Activated CD8-positive, alpha-beta memory T cell treated with anti-CD3 and anti-CD28 coated beads, Interleukin-2, amount 50 U/mL, for 48 hours (primary cell): ENCODE results near the gene ROBO2.

Source experiments
- DNase-seq: peaks from one replicate; pipeline ENCODE4 v3.0.0-alpha.2; 2020

The ROBO2 gene

DNA sequence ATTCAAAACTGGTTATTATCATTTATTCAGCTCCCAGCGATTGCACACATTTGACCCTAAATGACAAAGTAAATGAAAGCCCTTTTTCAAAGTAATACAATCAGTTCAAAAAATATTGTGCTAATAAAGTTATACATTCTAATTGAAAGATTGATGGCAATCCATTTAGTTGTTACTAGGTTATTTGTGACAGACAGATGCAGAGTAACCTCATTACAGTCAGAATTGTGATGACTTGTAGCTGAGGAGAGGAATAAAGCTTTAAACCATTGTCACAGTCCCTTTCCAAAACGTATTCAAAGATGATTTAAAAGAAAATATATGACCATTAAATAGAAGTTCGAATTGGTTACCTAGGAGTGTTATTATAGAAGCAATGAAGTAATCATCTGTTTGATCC, 86.1 kb downstream of the ROBO2 start:
- DNase-seq: no peak

DNA sequence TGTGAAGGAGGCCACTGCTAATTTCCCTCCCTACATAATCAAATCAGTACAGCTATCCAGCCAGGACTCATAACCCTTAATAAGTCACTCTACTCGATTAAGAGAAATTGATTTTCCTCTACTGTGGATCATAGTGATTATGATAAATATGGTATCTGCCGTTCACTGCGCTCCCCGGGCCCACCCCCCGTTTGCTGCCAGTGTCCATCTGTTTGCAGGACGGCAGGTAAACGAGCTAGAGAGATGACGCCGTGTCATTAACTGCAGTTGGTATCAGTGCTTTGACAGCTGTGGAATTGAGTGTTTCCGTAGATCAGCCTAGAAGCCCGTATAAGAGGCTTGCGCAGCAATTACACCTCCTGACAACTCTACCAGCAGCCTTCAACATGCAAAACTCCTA, 94.9 kb downstream of the ROBO2 start:
- no peak for DNase-seq

DNA sequence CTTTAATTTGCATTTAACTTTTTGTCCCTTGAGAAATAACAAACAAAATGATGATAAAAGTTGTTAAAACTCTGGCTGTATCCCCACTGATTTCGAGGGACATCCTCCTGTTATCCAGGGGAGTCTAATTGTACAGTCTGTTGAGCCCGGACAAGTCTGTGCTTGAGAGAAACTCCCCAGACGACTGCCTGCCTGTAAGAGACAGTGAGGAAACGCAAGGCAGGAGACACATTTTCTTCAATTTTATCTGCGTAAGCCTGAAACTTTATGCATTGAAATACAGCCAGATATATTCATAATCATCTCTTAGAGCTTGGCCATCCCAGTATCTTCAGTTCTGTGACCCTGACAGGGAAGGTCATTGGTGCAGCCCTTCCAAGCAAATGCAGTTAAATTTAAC, 97.7 kb downstream of the ROBO2 start:
- DNase-seq: no peak

DNA sequence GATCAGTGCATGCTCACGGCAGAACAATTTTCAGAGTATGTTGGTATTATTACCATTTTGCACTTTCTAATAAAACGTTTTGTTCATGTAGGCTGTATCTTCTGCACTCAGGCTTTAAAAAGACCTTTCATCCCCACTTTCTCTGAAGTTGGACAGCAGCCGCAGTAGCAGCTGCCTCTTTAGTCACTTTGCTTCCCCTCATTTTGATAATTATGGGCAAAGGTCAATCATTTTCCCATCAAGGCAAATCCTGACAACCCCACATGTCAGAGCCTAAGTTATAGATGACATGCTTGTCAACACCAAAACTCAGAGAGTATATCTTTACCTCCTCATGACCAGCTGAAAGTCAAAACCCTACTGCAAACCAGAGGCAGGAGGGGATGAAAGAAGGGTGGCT, 99.7 kb downstream of the ROBO2 start:
- no peak for DNase-seq

DNA sequence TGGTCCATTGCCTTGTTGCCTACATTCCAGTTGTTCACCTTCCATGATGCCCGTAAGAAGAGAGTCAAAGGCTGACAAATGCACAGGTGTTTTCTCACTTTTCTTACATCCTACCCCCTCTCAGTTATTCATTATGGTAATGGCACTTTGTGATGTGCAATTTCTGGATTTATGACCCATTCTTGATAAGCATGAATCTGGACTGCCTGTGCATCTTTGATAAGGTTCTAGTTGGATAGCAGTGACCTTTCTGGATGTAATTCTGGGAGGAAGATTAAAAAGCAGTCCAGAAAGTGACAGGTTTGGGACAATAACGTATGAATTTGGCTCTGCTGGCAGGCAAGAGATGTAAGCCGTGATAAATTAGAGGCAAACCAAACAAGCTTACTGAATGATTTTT, 101.5 kb downstream of the ROBO2 start:
- DNase-seq: no peak

DNA sequence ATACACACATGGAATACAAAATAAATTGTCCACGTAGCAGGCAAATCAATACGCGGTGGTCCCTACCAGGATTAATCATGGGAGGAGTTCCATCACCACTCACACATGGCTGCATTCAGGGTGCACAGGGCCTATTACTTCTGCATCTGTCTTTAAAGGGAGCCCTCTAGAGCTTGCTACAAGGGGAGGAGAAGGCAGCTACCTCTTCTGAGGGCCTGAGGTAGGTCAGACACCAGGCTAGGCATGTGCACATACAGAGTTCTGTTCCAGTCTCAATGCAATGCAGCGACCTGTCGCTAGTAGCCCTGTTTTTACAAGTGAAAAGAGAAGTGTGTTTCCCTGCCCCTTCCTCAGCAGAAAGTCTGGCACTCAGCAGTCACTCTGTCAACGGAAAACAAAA, 102.7 kb downstream of the ROBO2 start:
- DNase-seq: no peak

DNA sequence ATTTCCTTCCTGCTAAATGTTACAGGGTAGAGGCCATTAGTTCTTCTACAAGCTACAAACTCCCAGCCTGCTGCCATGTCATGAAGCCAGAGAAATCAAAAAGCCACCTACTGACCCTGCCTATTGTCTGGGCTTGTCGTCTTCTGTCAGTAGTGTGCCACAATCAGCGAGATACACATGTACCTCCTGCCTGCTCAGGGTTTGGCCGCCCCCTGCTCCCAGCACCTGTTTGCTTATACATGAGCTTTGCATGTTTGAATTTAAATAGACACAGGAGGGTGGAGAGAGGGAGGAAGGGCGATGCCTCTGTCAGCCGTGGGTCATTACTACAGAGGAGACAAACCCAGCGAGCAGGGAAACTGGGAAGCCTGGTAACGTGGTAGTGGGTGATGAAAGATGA, 106.1 kb downstream of the ROBO2 start:
- no peak for DNase-seq

DNA sequence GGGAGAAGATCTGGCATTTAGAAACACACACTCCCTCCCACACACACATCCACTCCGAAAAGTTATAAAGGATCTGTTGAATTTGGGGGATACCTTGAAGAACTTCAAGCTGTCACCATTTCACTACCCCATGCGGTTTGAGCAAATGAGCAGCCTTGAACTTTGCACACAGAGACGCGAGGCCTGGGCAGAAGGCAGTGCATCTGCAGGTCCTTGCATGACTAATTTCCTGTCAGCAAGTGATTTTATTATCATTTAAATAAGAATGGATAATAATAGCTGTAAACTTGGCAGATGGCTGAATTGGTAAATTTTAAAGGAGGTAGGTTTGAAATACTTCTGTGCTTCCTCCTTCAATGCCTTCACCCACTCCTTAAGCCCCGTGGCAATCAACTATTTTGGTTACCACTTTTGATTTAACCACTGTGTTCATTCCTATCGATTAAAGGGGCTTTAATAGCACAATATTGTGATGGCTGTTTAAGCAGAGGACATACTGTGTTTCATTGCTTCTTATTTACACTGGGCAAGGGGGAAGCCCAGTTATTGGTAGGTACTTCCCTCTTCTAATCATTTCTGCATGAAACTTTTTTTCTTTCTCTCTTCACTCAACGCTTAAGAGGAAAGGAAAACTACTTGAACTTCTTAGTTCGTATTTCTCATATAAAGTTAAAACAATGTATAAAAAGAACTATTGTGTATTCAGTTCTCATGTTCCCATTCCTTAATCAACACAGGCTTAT, 108.1 kb downstream of the ROBO2 start:
- DNase-seq: no peak

DNA sequence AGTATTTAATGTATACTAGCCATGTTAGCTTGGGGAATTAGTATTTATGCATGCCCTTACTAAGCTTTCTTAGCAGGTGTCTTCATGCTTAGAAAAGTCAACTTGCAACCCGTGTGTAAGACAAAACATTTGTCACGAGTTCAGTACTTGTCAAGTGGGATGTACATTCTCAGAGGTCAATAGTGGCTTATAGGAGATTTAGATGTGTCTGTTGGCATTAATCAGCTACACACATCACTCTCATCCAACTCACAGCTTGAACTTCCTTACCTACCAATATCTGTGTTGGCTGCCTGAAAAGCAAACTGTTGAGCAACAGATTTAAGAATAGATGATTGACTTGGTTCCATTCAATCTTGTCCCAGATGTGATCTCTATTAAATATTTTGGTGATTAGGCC, 109.5 kb downstream of the ROBO2 start:
- DNase-seq: no peak

DNA sequence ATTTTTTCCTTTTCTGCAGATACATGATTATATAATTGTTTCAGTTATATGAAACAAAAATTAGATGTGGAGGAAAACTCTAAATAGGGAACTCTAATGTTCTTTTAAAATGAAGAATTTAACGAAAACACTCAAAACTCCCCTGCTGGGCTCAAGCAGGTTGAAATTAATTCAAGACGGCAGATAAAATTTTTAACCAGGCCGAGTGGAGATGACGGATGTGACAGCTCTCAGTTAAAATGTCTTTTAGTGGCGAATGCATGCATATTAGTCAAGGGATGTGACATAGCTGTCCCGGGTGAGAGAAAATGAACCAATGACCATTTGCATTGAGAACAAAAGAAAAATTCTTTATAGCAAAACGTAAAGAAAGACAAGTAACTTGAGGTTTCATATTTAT, 110.1 kb downstream of the ROBO2 start:
- DNase-seq: no peak

DNA sequence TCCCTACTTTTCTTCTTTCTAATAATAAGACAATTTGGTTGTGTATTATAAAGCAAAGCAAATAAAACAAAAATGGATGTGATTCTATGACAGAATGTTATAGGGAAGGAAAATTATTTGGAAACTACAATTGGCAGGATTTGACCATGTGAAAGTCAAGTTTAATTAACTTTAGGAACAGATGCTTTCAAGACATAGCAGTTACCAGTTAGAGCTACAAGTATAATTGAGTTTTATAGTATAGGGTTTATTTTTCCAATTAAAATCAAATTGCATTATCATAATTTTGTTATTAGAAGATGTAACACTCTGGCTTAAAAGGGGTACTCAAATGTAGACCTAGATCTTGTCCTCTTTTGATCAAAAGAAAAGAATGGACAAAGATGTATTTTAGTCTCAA, 110.9 kb downstream of the ROBO2 start:
- no peak for DNase-seq

DNA sequence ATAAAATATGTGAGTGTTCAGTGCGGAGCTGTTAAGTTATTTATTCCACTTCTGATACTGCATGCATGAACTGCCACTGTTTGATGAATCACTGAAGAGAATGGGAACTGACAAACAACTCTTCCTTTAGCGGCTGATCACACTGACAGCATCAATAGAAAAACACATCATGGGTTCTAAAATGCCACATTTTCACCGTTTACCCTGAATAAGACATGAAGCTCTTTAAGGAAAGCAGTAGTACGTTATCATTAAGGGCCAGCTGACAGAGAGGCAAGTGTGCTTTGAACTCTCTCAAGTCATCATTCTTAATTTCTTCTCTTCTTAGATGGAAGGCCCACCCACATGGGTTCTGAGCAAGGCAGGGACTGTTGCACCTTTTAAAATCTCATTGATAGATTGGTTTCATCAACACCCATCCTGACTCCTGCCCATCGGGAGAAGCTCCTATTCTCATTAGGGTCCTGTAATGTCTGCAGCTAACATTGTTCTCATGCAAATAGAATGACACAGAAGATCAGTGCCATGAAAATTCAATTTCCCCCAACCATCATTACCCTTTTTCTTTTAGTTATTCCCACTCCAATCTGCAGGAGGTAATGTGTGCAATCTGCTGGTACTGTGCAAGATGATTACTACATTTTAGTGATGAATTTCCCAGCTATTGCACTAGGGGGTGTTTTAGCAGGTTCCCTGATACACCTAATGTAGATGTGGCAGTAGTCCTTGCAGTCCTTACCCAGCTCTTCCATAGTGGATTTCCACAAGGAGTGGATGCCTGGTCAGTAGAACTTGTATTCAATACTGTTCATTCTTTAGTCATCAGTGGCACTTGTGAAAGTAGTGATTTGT, 119.1 kb downstream of the ROBO2 start:
- no peak for DNase-seq

DNA sequence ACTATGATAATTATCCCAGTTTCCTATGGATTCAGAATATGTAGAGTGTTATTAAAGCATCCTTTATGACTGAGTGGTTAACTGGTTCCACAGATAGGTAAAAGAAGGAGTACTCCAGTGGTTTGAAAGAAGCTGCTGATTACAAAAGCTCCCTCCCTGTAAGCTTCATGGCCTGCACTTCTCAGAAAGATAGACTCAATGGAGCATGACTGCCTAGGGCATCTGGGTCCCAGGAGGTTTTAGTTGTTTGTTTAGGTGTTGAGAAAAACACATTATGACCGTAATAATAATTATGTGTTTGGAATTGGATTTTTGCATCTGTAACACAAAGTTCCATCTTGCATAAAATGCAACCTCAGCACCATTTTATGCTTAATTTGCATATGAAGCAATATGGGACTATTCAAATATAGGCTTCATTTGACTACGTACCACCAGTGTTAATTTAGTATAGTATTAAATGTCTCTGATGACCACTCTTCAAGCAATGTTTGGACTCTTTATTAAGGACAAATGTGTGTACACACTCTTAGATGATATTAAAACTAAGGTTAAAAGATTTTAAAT, 121.1 kb downstream of the ROBO2 start:
- DNase-seq: no peak

DNA sequence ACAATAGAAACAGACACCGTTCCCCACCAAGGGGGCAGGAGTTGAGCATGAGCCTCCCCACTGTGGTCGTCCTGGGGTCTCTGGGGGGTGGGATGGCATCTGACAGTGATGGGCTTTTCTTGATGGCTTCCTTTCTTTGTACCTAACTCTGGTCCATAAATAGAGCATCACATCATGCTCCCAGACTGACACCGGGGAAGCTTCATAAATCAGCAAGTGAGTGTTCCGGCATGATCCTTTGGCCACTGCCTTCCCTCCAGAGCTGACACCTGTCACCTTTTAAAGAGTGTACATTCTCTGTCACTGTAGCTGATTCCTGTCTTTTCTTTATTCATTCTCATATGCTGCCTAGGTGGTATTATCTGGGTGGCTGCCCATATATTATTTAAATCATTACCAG, 129.9 kb downstream of the ROBO2 start:
- DNase-seq: no peak

DNA sequence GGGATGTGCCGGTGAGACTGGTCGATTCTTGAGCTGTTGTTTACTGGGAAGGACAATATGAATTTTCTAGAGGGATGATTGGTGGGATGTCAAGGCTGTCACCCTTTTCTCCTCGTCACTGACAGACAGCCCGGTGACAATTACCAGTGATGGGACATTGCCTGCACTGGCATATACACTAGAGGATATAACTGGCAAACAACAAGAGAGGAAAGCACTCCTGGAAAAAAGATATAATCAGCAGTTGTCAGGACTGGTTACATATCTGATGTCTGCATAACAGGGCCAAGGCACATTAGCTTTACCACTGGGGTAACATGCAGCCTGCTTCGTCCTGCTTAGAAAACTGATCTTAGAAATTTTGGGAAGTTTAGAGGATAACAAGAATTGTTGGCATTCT, 131.1 kb downstream of the ROBO2 start:
- no peak for DNase-seq

DNA sequence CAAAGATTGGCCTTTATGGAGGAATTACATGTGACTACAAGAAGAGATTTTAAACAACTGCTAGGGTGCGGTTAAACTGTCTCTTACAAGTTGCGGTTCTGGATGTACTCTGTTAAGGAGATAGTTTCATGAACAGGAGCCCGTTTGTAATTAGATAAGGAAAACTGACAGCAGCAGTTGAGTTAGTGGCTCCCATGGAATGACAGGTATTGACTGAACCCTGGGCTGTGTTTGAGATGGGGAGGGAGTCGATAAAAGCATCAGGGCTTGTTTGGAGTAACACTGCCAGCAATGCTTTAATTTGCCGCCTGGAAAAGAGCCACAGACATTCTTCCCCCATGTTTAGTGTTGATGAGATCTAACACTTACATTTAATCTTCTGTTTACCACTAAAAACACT, 139.9 kb downstream of the ROBO2 start:
- no peak for DNase-seq

DNA sequence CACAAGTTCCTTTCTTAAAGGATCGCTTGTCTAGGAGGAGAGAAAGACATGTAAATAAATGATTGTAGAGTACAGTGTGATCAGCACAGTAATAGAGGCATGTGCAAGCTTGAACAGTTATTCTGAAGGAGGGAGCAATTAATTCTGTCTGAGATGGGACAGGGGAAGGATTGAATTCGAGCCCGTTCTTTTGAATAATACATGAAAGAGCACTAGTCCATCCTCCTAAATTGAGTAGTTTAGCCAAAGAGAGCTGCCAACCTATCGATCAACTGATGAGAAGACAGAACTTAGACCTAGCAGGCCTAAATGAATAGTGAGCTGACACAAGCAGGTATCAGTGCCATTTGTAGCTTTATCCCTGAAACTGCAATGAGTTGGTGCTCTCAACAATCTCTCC, 142.4 kb downstream of the ROBO2 start:
- DNase-seq: no peak

DNA sequence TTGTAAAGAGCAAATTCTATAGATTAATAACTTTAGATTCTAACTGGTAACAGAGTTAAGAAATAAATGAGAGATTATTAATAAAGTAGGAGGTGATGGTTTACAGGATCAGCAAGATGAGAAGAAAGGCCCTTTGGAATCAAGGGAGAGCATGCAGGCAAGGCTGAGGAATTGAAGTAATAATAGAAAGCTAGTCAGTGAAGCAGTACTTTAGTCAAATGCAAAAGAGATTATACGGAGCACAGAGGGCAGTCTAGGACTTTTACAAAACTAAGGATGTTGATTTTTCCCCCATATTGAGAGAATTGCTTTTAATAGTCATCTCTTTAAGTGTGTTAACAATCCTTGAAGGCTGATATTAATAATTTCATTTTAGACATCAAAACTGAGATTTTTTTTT, 146.4 kb downstream of the ROBO2 start:
- no peak for DNase-seq

DNA sequence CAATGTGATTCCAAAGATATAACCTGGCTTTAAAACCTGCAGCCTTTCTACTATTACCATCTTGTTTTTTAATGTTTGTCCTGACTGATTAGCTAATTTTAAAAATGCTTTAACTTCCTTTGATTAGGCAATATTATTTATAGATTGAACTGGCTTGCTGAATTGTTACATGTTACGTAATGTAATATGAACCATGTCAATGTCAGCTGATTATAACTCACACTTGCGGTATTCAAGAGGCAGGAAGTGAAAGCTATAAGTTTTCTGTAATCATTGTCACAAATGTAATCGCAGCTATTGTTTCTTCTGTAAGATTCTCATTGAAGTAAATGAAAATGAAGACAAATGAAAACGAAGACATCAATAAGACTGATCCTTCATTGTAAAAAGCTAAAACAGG, 146.8 kb downstream of the ROBO2 start:
- DNase-seq: no peak

DNA sequence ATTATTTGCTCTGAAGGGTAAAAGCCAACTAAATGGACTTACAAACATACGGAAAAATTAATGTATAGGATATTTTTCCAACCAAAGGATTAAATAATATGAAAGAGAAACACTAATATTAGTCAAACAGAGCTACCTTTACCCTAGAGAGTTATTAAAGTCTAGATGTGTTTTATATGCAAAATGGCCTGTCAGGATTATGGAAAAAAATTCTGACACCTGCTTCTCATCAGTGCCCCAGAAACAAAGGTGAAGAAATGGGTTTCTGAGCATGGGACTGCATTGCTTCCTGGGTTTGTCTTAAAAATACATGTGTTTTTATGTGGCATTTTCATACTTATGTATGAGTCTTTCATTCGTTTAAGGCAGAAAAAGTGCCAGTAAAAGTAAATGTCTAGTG, 148.3 kb downstream of the ROBO2 start:
- no peak for DNase-seq

DNA sequence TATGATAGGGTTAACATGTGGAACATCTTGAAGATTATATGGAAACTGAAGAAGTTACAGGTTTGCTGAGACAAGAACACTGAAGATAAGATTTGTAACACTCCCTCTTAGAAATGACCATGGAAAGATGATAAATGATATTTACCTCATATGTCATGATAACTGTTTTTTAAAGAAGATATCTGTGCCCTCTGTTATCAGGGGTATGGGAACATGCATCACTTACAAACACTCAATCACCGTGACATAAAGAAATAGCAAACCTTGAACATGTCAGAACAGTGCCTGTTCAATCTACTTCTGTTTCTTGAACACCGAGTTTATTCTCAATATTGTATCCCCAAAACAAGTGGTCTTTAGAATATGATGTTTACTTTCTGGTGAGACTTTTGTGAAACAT, 149.4 kb downstream of the ROBO2 start:
- DNase-seq: no peak

DNA sequence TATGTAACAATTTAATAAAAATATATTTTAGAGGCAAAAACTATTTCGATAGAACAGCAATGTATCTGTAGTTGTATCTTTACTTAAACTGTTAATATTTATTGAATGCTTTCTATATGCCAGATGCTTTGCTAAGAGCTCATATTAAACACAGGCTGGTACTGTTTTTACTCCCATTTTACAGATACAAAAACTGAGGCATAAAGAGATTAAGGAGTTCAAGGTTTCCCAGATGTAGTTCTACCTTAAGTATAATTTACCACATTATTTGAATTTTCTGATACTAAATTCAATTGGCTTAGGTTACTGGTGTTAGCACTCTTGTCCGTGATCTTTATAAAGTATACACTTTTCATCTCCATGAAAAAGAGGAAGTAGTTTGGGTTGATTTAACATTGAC, 149.8 kb downstream of the ROBO2 start:
- DNase-seq: no peak

DNA sequence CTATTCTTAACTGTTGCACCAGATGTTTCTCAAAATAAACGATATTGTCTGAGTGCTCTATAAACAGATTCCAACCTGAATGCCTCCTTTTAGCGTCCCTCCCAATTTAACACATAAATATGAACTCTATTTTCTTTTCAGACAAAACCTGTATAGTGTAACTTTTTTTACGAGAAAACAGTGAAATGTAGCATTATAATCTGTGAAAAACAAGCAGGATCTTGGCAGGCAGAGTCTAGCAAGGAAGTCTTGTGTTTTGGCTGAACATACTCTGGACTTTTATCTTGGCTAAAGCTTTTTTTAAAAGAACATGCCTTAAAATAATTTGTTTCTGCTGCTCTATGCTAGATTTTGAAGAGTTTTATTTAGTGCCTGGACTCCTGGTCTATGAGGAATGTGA, 150.5 kb downstream of the ROBO2 start:
- DNase-seq: no peak

DNA sequence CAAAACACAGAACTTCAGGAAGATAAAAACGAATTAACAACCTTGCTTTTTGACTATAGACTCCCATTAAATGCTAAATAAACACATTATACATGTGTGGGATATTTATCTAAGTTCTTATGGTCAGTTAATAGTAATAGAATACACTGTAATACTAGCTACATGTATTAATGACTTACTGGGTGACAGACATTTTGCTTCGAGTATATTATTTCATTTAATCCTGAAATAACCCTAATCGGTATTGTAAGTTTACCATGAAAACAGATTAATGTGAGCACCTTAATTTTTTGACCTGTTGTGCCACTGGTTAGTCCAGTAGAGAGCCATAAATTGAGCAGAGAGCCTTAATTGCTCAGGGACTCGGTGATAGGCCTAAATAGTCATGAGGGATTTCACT, 151.1 kb downstream of the ROBO2 start:
- no peak for DNase-seq
